NCI-H524 treated with DMSO at 0.1 percent for 48 hours (cell line): ENCODE results near the gene ST6GALNAC5.
"Not testable (repeated sequence)": the region's sequence is repeated elsewhere in the genome, so short reads cannot be mapped to it uniquely, and the experiment has no call there.

Experiments used
- DNase-seq: peaks from one replicate; lab custom pipeline; 2025; lab: John Stamatoyannopoulos, UW

ST6GALNAC5 gene

GRCh38 chr1:76867342-76868130, at the start of gene ST6GALNAC5:
ST6GALNAC5 (plus strand) TSS chr1:76867480.
- peak; percentile 40 for DNase-seq

- DNase-seq, result no peak
These were observed 47.3 kb upstream of the ST6GALNAC5 start for GRCh38 chr1:76820028-76820427.

- DNase-seq, result not testable (repeated sequence)
These were observed 44.3 kb upstream of the ST6GALNAC5 start for GRCh38 chr1:76822961-76823360.

GRCh38 chr1:76824106-76824505, 43.2 kb upstream of the ST6GALNAC5 start:
- no peak for DNase-seq

GRCh38 chr1:76826072-76826845, 41.0 kb upstream of the ST6GALNAC5 start:
- no peak for DNase-seq

- DNase-seq, result no peak
These were observed 40.2 kb upstream of the ST6GALNAC5 start for GRCh38 chr1:76827066-76827465.

GRCh38 chr1:76830373-76830772, 36.9 kb upstream of the ST6GALNAC5 start:
- DNase-seq, result no peak

- no peak for DNase-seq
These were observed 34.8 kb upstream of the ST6GALNAC5 start for GRCh38 chr1:76832521-76832920.

- no peak for DNase-seq
These were observed 34.1 kb upstream of the ST6GALNAC5 start for GRCh38 chr1:76833151-76833550.

- DNase-seq, result no peak
These were observed 33.4 kb upstream of the ST6GALNAC5 start for GRCh38 chr1:76833856-76834255.

GRCh38 chr1:76835203-76835602, 32.1 kb upstream of the ST6GALNAC5 start:
- DNase-seq, result no peak

GRCh38 chr1:76840278-76840677, 27.0 kb upstream of the ST6GALNAC5 start:
- DNase-seq, result no peak

GRCh38 chr1:76841460-76841859, 25.8 kb upstream of the ST6GALNAC5 start:
- no peak for DNase-seq

- DNase-seq, result no peak
These were observed 23.3 kb upstream of the ST6GALNAC5 start for GRCh38 chr1:76843821-76844464.

GRCh38 chr1:76854255-76854654, 13.0 kb upstream of the ST6GALNAC5 start:
- no peak for DNase-seq

GRCh38 chr1:76856104-76856503, 11.2 kb upstream of the ST6GALNAC5 start:
- no peak for DNase-seq

- no peak for DNase-seq
These were observed 10.1 kb upstream of the ST6GALNAC5 start for GRCh38 chr1:76857138-76857537.

GRCh38 chr1:76857973-76858372, 9.3 kb upstream of the ST6GALNAC5 start:
- no peak for DNase-seq

- no peak for DNase-seq
These were observed 6.1 kb upstream of the ST6GALNAC5 start for GRCh38 chr1:76861149-76861548.

GRCh38 chr1:76862447-76862846, 4.8 kb upstream of the ST6GALNAC5 start:
- DNase-seq, result no peak

GRCh38 chr1:76864383-76864782, 2.9 kb upstream of the ST6GALNAC5 start:
- DNase-seq, result no peak

GRCh38 chr1:76865696-76866286, 1.5 kb upstream of the ST6GALNAC5 start:
- no peak for DNase-seq
